ENCODE results near the gene ZMYND15. TPM values are rescaled to one million over a fixed set of nuclear protein-coding genes. Genes with fewer than 3 reads are reported as not detected.

Gene ZMYND15
- total RNA-seq, 1 experiment from 2014 or later: 2.8 TPM

DNA sequence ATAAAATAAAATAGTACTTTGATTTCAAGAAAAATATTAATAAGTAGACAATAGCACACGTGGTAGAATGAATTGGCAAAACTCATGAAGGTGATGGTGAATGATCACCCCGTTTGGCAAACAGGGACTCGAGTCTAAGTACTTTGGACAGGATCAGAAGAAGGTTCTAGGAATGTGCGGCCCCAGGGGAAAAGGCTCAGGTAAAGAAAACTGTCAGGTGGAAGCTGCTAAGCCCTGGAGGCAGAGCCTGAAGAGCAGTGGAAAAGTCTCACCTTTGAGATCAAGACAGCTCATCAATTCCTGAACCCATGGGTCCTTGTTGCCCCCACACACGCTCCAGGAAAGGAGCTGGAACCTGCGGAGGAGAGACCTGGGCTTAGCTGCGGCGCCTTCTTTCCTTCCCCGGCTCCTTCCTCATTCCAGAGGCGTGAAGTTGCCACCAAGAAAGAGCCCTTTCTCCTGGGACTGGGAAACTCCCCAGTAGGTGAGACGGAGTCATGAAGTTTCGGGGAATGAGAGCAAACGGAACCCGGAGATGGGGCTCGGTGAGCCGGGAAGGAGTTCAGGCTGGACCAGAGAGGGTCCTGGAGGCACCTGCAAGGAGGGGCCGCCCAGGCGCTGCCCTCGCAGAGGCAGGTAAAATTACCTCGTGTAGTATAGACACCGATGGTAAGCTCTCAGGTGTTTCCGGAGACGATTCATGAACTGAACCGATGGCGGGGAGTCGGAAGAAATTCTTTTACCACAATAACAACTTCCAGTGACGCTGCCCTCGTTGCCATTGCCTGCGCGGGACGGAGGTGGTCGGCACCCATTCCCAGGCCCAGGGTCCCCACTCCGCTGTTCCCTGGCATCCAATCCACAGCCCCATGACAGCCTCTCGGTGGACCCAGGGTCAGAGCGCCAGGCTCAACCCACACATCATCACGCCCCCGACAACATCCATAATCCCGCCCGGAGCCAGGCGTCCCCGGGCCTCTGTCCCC is 1.2 kb upstream of the ZMYND15 start:
- BruUV-seq (replicated peaks): TSS peak; percentile 40
- intact Hi-C loops (cut with micrococcal nuclease): no loop called here
- Histone ChIP-seq H2AFZ (ENCODE audit: low read depth, low read length, poor library complexity, severe bottlenecking) (peak overlapping the region; percentile 27), H3K9me2 (ENCODE audit: insufficient read depth) (no peaks in the 10 kb centered on the region), H3K9ac (ENCODE audit: low read length) (peak overlapping the region; percentile 80), H3K4me2 (ENCODE audit: low read length) (peak overlapping the region; percentile 99), H3K27me3 (ENCODE audit: insufficient read depth, low read length) (no peaks in the 10 kb centered on the region), H3K4me1 (ENCODE audit: control insufficient read depth in 1 of 2, insufficient read depth in 2 of 2, low read length in 2 of 2) (peaks cover 11 to 25% of the 10 kb centered on the region in 2 experiments), H3K36me3 (ENCODE audit: control insufficient read depth in 1 of 2, insufficient read depth in 2 of 2, low read length in 2 of 2) (no peaks in the 10 kb centered on the region), H4K20me1 (ENCODE audit: insufficient read depth) (no peaks in the 10 kb centered on the region), H3K4me3 (replicated peaks in 1 of 2; ENCODE audit: low read depth in 1 of 2, low read length in 2 of 2) (peak overlapping the region; percentile 68 to 73), H3K27ac (ENCODE audit: low read depth, low read length) (peak overlapping the region; percentile 52), H3K9me3 (ENCODE audit: control insufficient read depth in 1 of 2, insufficient read depth in 1 of 2, low read depth in 1 of 2, low read length in 2 of 2) (no peaks in the 10 kb centered on the region), H3K79me2 (ENCODE audit: insufficient read depth, low read length) (no peaks in the 10 kb centered on the region; the same call in 1 of the 2 replicates)
- RAD21 ChIA-PET (ENCODE audit: low non-redundant PET in 1 of 2, low total read pairs in 2 of 2, uncharacterized antibody in 2 of 2, unreplicated experiment in 2 of 2): no interaction called here
- CTCF ChIA-PET: interaction anchor here (1.1 kb wide), 1 partner anchor 52 kb away, joined by 3 read pairs; no protein-coding TSS in a partner anchor
- POLR2A ChIA-PET: no interaction called here
- TF ChIP-seq YY1 (IDR thresholded peaks at IDR 0.05; ENCODE audit: extremely low read depth, insufficient replicate concordance, low read depth, low read length) (no peak), ZFX (IDR thresholded peaks at IDR 0.05) (no peak), EGR1 (IDR thresholded peaks at IDR 0.05; ENCODE audit: low read depth) (no peak), TCF7L2 (IDR thresholded peaks at IDR 0.05; ENCODE audit: borderline replicate concordance, extremely low read depth, insufficient read depth, insufficient read length) (no peak), EZH2 (IDR thresholded peaks at IDR 0.05) (no peak)
- TF ChIP-seq, protein P1, sequence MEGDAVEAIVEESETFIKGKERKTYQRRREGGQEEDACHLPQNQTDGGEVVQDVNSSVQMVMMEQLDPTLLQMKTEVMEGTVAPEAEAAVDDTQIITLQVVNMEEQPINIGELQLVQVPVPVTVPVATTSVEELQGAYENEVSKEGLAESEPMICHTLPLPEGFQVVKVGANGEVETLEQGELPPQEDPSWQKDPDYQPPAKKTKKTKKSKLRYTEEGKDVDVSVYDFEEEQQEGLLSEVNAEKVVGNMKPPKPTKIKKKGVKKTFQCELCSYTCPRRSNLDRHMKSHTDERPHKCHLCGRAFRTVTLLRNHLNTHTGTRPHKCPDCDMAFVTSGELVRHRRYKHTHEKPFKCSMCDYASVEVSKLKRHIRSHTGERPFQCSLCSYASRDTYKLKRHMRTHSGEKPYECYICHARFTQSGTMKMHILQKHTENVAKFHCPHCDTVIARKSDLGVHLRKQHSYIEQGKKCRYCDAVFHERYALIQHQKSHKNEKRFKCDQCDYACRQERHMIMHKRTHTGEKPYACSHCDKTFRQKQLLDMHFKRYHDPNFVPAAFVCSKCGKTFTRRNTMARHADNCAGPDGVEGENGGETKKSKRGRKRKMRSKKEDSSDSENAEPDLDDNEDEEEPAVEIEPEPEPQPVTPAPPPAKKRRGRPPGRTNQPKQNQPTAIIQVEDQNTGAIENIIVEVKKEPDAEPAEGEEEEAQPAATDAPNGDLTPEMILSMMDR (IDR thresholded peaks at IDR 0.05 in 2 of 3, conservative IDR thresholded peaks at IDR 0.05 in 1 of 3; ENCODE audit: borderline replicate concordance in 1 of 3, insufficient read depth in 1 of 3, low read depth in 2 of 3, low read length in 2 of 3): no peak
- TF ChIP-seq, protein P2, sequence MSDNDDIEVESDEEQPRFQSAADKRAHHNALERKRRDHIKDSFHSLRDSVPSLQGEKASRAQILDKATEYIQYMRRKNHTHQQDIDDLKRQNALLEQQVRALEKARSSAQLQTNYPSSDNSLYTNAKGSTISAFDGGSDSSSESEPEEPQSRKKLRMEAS (IDR thresholded peaks at IDR 0.05): 0 out of 2 replicates have a peak, but pooled peaks have one; percentile 42
- no peak for DNase-seq (ENCODE audit: low read depth, low spot score)
- peak; percentile 28 for ATAC-seq
